OCI-LY7 (cell line): ENCODE data around the gene FBXL14. TPM values are rescaled to one million over a fixed set of nuclear protein-coding genes. Genes with fewer than 3 reads are reported as not detected.

Experiments
- BruUV-seq: library from RNA; stranded (reverse); fragments of 400-500 nt; replicated peaks from 2 replicates; lab custom pipeline; 2021; lab: Mats Ljungman, UMichigan
- CTCF ChIA-PET: fragments of 300-600 bp; sonication (Branson Sonifier 250); formaldehyde crosslinking; loops from one replicate; lab custom pipeline; 2022; ENCODE audit warnings: antibody characterized with exemption; ENCODE audit not compliant: unreplicated experiment; lab: Charles Lee
- POLR2A ChIA-PET: fragments of 300-600 bp; sonication (Branson Sonifier 250); formaldehyde crosslinking; loops from one replicate; lab custom pipeline; 2022; ENCODE audit warnings: antibody characterized with exemption; lab: Charles Lee
- DNase-seq: peaks from one replicate; pipeline ENCODE4 v3.0.0-alpha.2; 2015; ENCODE audit warnings: low spot score
- H2AFZ ChIP-seq: fragments of 200-600 bp; sonication (generic), shearing (Covaris generic); 2 replicates; pipeline ENCODE4 v1.6.1; 2014; ENCODE audit warnings: mild to moderate bottlenecking, antibody characterized with exemption, low read length, moderate library complexity
- H3K27ac ChIP-seq: fragments of 200-600 bp; sonication (generic); 2 replicates; pipeline ENCODE4 v1.5.1; 2014; ENCODE audit warnings: mixed run types, low read depth, mild to moderate bottlenecking, moderate library complexity, low read length, inconsistent platforms; ENCODE audit not compliant: poor library complexity, severe bottlenecking
- H3K36me3 ChIP-seq: fragments of 200-600 bp; sonication (generic); 2 replicates; pipeline ENCODE4 v1.6.1; 2014; ENCODE audit warnings: mild to moderate bottlenecking, antibody characterized with exemption, low read length, moderate library complexity, mixed read lengths; ENCODE audit not compliant: insufficient read depth
- H3K4me1 ChIP-seq: fragments of 200-600 bp; sonication (generic); 2 replicates; pipeline ENCODE4 v1.5.1; 2014; ENCODE audit warnings: mild to moderate bottlenecking, low read length; ENCODE audit not compliant: insufficient read depth, poor library complexity, severe bottlenecking
- H3K4me2 ChIP-seq: fragments of 200-600 bp; sonication (generic); 2 replicates; pipeline ENCODE4 v1.6.1; 2014; ENCODE audit warnings: mild to moderate bottlenecking, low read length
- H3K4me3 ChIP-seq: fragments of 200-600 bp; sonication (generic); 2 replicates; pipeline ENCODE4 v1.5.1; 2014; ENCODE audit warnings: mild to moderate bottlenecking, low read depth, low read length; ENCODE audit not compliant: poor library complexity, severe bottlenecking
- H3K79me2 ChIP-seq: fragments of 200-600 bp; sonication (generic); 2 replicates; pipeline ENCODE4 v1.6.1; 2016; ENCODE audit warnings: low read depth, mild to moderate bottlenecking, low read length, moderate library complexity, mixed read lengths; ENCODE audit not compliant: insufficient read depth
- H3K9me2 ChIP-seq: fragments of 200-600 bp; sonication (generic); 2 replicates; pipeline ENCODE4 v1.6.1; 2016; ENCODE audit warnings: mild to moderate bottlenecking, low read length, mixed read lengths; ENCODE audit not compliant: insufficient read depth
- H3K9me3 ChIP-seq: fragments of 200-600 bp; sonication (generic); 2 replicates; pipeline ENCODE4 v1.6.1; 2014; ENCODE audit warnings: mild to moderate bottlenecking, mixed run types, low read length, mixed read lengths
- H4K20me1 ChIP-seq: fragments of 200-600 bp; sonication (generic); 2 replicates; pipeline ENCODE4 v1.6.1; 2014; ENCODE audit warnings: mild to moderate bottlenecking, antibody characterized with exemption, low read length, moderate library complexity, mixed read lengths; ENCODE audit not compliant: insufficient read depth
- EZH2phosphoT487 ChIP-seq: fragments of 200-600 bp; sonication (generic); IDR thresholded peaks from 2 replicates; pipeline ENCODE4 v1.6.1; 2018; ENCODE audit warnings: low read depth, borderline replicate concordance, mild to moderate bottlenecking, mixed run types, antibody characterized with exemption, low read length, moderate library complexity, mixed read lengths
- intact Hi-C: fragments of 100-400 bp; cut with micrococcal nuclease; formaldehyde crosslinking; loops from one replicate; pipeline ENCODE4 v1.10.0; 2022; ENCODE audit not compliant: unreplicated experiment
- total RNA-seq, 2 experiments: library from RNA; depleted of rRNA in 1 of 2; stranded (reverse); fragments of >200 nt in 1 of 2; shearing (Covaris generic) in 1 of 2; gene quantifications; 2 replicates each; pipeline ENCODE4 v1.2.3, GENCODE V29; 2014 to 2022
- TF ChIP-seq, protein P1 (sequence below): fragments of 200-600 bp; sonication (generic); conservative IDR thresholded peaks from 2 replicates; pipeline ENCODE4 v1.5.1; 2014; ENCODE audit warnings: mild to moderate bottlenecking, antibody characterized with exemption, low read length, moderate library complexity, mixed read lengths

FBXL14 gene
- total RNA-seq, 2 experiments from 2014 or later = 33.4 to 45.5 TPM

DNA sequence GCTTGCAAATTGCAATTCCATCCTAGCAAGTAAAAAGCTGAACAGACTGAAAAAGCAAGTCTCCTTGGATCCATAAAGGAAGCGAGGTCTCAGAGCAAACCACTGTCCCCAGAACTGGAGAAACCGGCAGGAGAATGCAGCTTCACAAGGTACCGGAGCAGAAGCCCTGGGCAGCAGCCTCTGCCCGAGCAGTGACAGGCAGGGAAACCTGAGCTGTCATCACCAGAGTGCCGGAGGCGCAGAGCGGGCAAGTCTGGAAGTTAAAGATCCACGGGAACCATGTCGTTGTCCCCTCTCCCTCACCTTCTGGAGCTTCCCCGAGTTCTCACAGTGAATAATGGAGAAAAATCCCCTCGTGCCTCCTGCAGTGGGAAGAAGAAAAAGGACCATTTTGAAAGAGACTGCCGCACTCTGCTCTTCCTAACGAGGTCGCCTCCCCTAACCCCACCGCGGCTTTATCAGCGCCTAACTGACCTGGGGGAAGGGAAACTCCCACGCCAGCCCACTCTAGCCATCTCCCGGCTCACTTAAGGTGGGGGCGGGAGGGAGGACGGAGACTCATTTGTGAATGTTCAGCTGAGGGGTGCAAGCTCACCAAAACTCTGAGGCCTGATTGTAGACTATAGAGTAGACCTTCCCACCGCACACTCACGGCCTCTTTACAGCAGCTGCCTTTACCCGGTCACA is 27.8 kb downstream of the FBXL14 start:
- Histone ChIP-seq H3K36me3 (no peaks in the 10 kb centered on the region), H3K4me2 (no peak overlapping the region), H2AFZ (no peak overlapping the region), H3K4me3 (no peak overlapping the region), H4K20me1 (no peaks in the 10 kb centered on the region), H3K9me3 (no peaks in the 10 kb centered on the region), H3K79me2 (no peaks in the 10 kb centered on the region), H3K27ac (no peak overlapping the region), H3K4me1 (peaks cover 7% of the 10 kb centered on the region), H3K9me2 (no peaks in the 10 kb centered on the region)
- DNase-seq = no peak
- BruUV-seq = no TSS peak
- intact Hi-C loops = no loop called here
- CTCF ChIA-PET = interaction anchor here (0.9 kb wide), 1 partner anchor 10 kb away, joined by 3 read pairs; no protein-coding TSS in a partner anchor
- TF ChIP-seq EZH2phosphoT487 = no peak
- TF ChIP-seq, protein P1, sequence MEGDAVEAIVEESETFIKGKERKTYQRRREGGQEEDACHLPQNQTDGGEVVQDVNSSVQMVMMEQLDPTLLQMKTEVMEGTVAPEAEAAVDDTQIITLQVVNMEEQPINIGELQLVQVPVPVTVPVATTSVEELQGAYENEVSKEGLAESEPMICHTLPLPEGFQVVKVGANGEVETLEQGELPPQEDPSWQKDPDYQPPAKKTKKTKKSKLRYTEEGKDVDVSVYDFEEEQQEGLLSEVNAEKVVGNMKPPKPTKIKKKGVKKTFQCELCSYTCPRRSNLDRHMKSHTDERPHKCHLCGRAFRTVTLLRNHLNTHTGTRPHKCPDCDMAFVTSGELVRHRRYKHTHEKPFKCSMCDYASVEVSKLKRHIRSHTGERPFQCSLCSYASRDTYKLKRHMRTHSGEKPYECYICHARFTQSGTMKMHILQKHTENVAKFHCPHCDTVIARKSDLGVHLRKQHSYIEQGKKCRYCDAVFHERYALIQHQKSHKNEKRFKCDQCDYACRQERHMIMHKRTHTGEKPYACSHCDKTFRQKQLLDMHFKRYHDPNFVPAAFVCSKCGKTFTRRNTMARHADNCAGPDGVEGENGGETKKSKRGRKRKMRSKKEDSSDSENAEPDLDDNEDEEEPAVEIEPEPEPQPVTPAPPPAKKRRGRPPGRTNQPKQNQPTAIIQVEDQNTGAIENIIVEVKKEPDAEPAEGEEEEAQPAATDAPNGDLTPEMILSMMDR = no peak
- POLR2A ChIA-PET = no interaction called here

DNA sequence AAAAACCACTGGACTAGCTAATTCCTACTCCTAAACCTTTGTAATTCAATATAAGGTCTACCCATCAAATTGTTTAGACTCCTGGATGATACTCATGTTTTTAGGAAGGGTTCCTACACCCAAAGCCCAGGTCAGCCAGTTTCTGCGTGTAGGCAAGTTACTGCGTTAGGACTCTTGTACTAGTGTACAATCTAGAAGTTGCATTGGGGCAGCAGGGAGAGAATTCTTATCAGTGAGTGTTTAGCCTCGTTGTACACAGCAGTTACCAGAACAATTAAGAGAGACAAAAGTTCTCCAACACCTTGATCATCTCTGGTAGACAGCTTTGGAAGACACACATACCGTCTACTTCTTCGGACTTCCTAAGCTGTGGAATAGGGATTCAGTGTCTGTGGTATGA is 29.2 kb downstream of the FBXL14 start:
- H4K20me1 ChIP-seq = no peaks in the 10 kb centered on the region
- H3K36me3 ChIP-seq = no peaks in the 10 kb centered on the region
- ChIA-PET POLR2A (interaction anchor here (0.7 kb wide), 1 partner anchor 20 kb away, joined by 5 read pairs; no protein-coding TSS in a partner anchor), CTCF (no interaction called here)
- no peaks in the 10 kb centered on the region for H3K79me2 ChIP-seq
- no peaks in the 10 kb centered on the region for H3K9me2 ChIP-seq
- H3K9me3 ChIP-seq = no peaks in the 10 kb centered on the region
- no peak for TF ChIP-seq EZH2phosphoT487
- TF ChIP-seq, protein P1 = no peak
- H2AFZ ChIP-seq = no peak overlapping the region
- no peak overlapping the region for H3K27ac ChIP-seq
- no peak overlapping the region for H3K4me2 ChIP-seq
- H3K4me3 ChIP-seq = no peak overlapping the region
- no TSS peak for BruUV-seq
- no peak for DNase-seq
- H3K4me1 ChIP-seq = peaks cover 7% of the 10 kb centered on the region
- intact Hi-C loops = no loop called here

GRCh38 chr12:1564067-1564466 is 30.3 kb downstream of the FBXL14 start:
- intact Hi-C loops = no loop called here
- ChIA-PET POLR2A (no interaction called here), CTCF (no interaction called here)
- BruUV-seq = no TSS peak
- Histone ChIP-seq H3K27ac (no peak overlapping the region), H3K4me2 (no peak overlapping the region), H2AFZ (no peak overlapping the region), H3K79me2 (no peaks in the 10 kb centered on the region), H3K36me3 (no peaks in the 10 kb centered on the region), H3K9me3 (no peaks in the 10 kb centered on the region), H3K4me1 (peaks cover 7% of the 10 kb centered on the region), H3K9me2 (no peaks in the 10 kb centered on the region), H3K4me3 (no peak overlapping the region), H4K20me1 (no peaks in the 10 kb centered on the region)
- no peak for TF ChIP-seq EZH2phosphoT487
- TF ChIP-seq, protein P1 = no peak
- DNase-seq = no peak
